Sigmoid colon (tissue), 4 donors: ENCODE data around the gene SNAPC5.

Source experiments
- CTCF ChIP-seq, 4 experiments: fragments of 450-650 bp in 3 of 4; fragments of 200-600 bp in 1 of 4; IDR thresholded peaks; one replicate each; pipeline ENCODE4 v1.5.1; 2016 to 2019; ENCODE audit warnings: antibody characterized with exemption in 4 of 4, mild to moderate bottlenecking in 3 of 4, moderate library complexity in 2 of 4
- EP300 ChIP-seq, 4 donors: sonication (generic); formaldehyde crosslinking; IDR thresholded peaks; one replicate each; pipeline ENCODE4 v1.6.1; 2017; ENCODE audit warnings: antibody characterized with exemption in 4 of 4
- POLR2A ChIP-seq, 2 donors: fragments of 450-650 bp; IDR thresholded peaks; one replicate each; pipeline ENCODE4 v1.6.1; 2016; ENCODE audit warnings: antibody characterized with exemption in 2 of 2, mild to moderate bottlenecking in 2 of 2, moderate library complexity in 2 of 2

- TF ChIP-seq CTCF (IDR thresholded peaks at IDR 0.05) (no peak), EP300 (IDR thresholded peaks at IDR 0.05) (no peak), POLR2A (IDR thresholded peaks at IDR 0.05) (no peak)
Observed at GRCh38 chr15:66456211-66456610, 41.4 kb downstream of the SNAPC5 start.
